Keratinocyte (primary cell): ENCODE measurements around the gene PCDHGA6. TPM values are rescaled to one million over a fixed set of nuclear protein-coding genes. Genes with fewer than 3 reads are reported as not detected.

Experiments used
- DNase-seq: peaks from one replicate; pipeline ENCODE4 v3.0.0-alpha.2; 2011; ENCODE audit warnings: low read depth, missing footprints, low spot score
- FAIRE-seq: peaks from 2 replicates; lab custom pipeline; 2011; peaks lifted over from hg19 to GRCh38; lab: Jason Lieb, UNC
- H2AFZ ChIP-seq: 2 replicates; pipeline ENCODE4 v1.6.0; 2012; ENCODE audit warnings: low read length, control low read depth, inconsistent platforms; ENCODE audit not compliant: control insufficient read depth
- H3K27ac ChIP-seq: 2 replicates; pipeline ENCODE4 v1.5.1; 2011; ENCODE audit warnings: low read length; ENCODE audit not compliant: control insufficient read depth, insufficient read depth
- H3K27me3 ChIP-seq: 3 replicates; pipeline ENCODE4 v1.6.0; 2011; ENCODE audit warnings: low read length; ENCODE audit not compliant: control insufficient read depth, insufficient read depth; ENCODE audit errors: extremely low read depth
- H3K36me3 ChIP-seq, 2 experiments: 2 replicates in 1 of 2; 3 replicates in 1 of 2; pipeline ENCODE4 v1.5.1; 2011; ENCODE audit warnings: low read length in 2 of 2, mild to moderate bottlenecking in 1 of 2; ENCODE audit not compliant: control insufficient read depth in 2 of 2, insufficient read depth in 2 of 2; ENCODE audit errors: extremely low read depth in 1 of 2
- H3K4me1 ChIP-seq: 3 replicates; pipeline ENCODE4 v1.5.1; 2011; ENCODE audit warnings: low read length; ENCODE audit not compliant: control insufficient read depth, insufficient read depth; ENCODE audit errors: extremely low read depth
- H3K4me2 ChIP-seq: 3 replicates; pipeline ENCODE4 v1.6.0; 2011; ENCODE audit warnings: low read depth, low read length; ENCODE audit not compliant: control insufficient read depth, insufficient read depth; ENCODE audit errors: extremely low read depth
- H3K4me3 ChIP-seq, 3 experiments: fragments of 200-600 bp in 1 of 3; sonication (generic) in 1 of 3; 2 replicates in 2 of 3; 3 replicates in 1 of 3; pipeline ENCODE4 v1.5.1; 2011 to 2016; ENCODE audit warnings: low read length in 3 of 3, mild to moderate bottlenecking in 3 of 3, control low read depth in 2 of 3, inconsistent platforms in 1 of 3, low read depth in 1 of 3, mixed read lengths in 1 of 3, mixed run types in 1 of 3, moderate library complexity in 1 of 3; ENCODE audit not compliant: control insufficient read depth in 2 of 3, insufficient read depth in 2 of 3; ENCODE audit errors: extremely low read depth in 1 of 3
- H3K79me2 ChIP-seq: 2 replicates; pipeline ENCODE4 v1.6.0; 2012; ENCODE audit warnings: low read length; ENCODE audit not compliant: control insufficient read depth, insufficient read depth
- H3K9ac ChIP-seq: 3 replicates; pipeline ENCODE4 v1.6.0; 2011; ENCODE audit warnings: low read length; ENCODE audit not compliant: control insufficient read depth, insufficient read depth; ENCODE audit errors: extremely low read depth
- H3K9me1 ChIP-seq: 3 replicates; pipeline ENCODE4 v1.6.0; 2011; ENCODE audit warnings: low read length; ENCODE audit not compliant: control insufficient read depth, insufficient read depth; ENCODE audit errors: extremely low read depth
- H3K9me3 ChIP-seq: 2 replicates; pipeline ENCODE4 v1.5.1; 2012; ENCODE audit warnings: low read depth, low read length; ENCODE audit not compliant: control insufficient read depth
- H4K20me1 ChIP-seq: 3 replicates; pipeline ENCODE4 v1.6.0; 2011; ENCODE audit warnings: low read length; ENCODE audit not compliant: control insufficient read depth, insufficient read depth; ENCODE audit errors: extremely low read depth
- EZH2 ChIP-seq: IDR thresholded peaks from one replicate; pipeline ENCODE4 v1.6.1; 2012; ENCODE audit warnings: inconsistent platforms, mild to moderate bottlenecking, low read length, moderate library complexity
- dilution Hi-C: fragments of 300-500 bp; cut with MboI; formaldehyde crosslinking; loops from one replicate; pipeline ENCODE4 v1.7.0; 2020; ENCODE audit warnings: low sequenced_read_pairs; ENCODE audit not compliant: extremely low pct_ligation_motif_present
- polyA plus RNA-seq, 5 experiments: library from polyadenylated mRNA; depleted of rRNA in 3 of 5; stranded (reverse) in 3 of 5; stranded (forward) in 1 of 5; unstranded in 1 of 5; fragments of >200 nt; gene quantifications; 1 replicate in 1 of 5; 2 replicates in 3 of 5; 3 replicates in 1 of 5; pipeline versions ENCODE4 v1.2.1 to v1.2.3, GENCODE V29; 2011 to 2012; ENCODE audit warnings: missing spikeins in 2 of 5, low read depth in 1 of 5, low replicate concordance in 1 of 5
- TF ChIP-seq, protein P1 (sequence below), 3 experiments: IDR thresholded peaks in 1 of 3; conservative IDR thresholded peaks in 1 of 3; optimal IDR thresholded peaks in 1 of 3; 2 replicates in 2 of 3; 3 replicates in 1 of 3; pipeline versions ENCODE3 to v1.5.1; 2011; ENCODE audit warnings: low read length in 3 of 3, mild to moderate bottlenecking in 3 of 3, moderate library complexity in 2 of 3, control low read depth in 1 of 3, inconsistent platforms in 1 of 3; ENCODE audit not compliant: insufficient read depth in 2 of 3; ENCODE audit errors: extremely low read depth in 1 of 3

PCDHGA6 gene
- polyA plus RNA-seq, 1 donor (not counting 4 experiments of a cell fraction or from before 2014, with no cell fraction given): 0.16 TPM

DNA sequence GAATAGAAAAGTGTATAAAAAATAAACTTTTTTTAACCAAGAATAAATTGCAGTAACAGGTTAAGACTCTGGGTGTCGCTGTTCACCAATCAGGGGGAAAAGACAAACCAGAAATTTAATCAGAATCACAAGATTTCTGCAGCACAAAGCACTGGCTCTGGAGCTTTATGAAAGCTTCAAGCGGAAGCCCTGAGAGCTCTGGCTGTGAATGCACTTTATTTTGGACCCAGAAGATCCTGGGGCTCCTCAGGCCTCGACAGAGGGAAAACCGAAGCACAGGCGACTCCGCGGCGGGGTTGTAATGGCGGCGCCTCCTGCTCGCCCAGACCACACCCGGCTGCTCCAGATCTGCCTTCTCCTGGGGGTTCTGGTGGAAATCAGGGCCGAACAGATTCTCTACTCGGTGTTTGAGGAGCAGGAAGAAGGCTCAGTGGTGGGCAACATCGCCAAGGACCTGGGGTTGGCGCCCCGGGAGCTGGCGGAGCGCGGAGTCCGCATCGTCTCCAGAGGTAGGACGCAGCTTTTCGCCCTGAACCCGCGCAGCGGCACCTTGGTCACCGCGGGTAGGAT, 18.7 kb upstream of the PCDHGA6 start, which contains the start of gene PCDHGA4:
TSS of gene PCDHGA4 (plus strand) at position 122 of the 570 bp plus-strand sequence. CDS start at position 209, 87 bp downstream.
- H3K4me3 ChIP-seq: peak within 1 kb of the TSS in 1 of 3 experiments; percentile 26
- no peak for FAIRE-seq
- H3K9ac ChIP-seq: no peak within 1 kb of the TSS
- H2AFZ ChIP-seq: no peak within 1 kb of the TSS
- no peaks in the 10 kb centered on the region for H4K20me1 ChIP-seq
- H3K4me2 ChIP-seq: no peak within 1 kb of the TSS
- H3K4me1 ChIP-seq: no peaks in the 10 kb centered on the region
- DNase-seq: no peak
- H3K79me2 ChIP-seq: no peaks in the 10 kb centered on the region
- no peaks in the 10 kb centered on the region for H3K9me1 ChIP-seq
- H3K9me3 ChIP-seq: peaks cover 9% of the 10 kb centered on the region
- dilution Hi-C loops: no loop called here
- H3K27me3 ChIP-seq: peaks cover 8% of the 10 kb centered on the region
- H3K36me3 ChIP-seq: no peaks in the 10 kb centered on the region
- TF ChIP-seq, protein P1, sequence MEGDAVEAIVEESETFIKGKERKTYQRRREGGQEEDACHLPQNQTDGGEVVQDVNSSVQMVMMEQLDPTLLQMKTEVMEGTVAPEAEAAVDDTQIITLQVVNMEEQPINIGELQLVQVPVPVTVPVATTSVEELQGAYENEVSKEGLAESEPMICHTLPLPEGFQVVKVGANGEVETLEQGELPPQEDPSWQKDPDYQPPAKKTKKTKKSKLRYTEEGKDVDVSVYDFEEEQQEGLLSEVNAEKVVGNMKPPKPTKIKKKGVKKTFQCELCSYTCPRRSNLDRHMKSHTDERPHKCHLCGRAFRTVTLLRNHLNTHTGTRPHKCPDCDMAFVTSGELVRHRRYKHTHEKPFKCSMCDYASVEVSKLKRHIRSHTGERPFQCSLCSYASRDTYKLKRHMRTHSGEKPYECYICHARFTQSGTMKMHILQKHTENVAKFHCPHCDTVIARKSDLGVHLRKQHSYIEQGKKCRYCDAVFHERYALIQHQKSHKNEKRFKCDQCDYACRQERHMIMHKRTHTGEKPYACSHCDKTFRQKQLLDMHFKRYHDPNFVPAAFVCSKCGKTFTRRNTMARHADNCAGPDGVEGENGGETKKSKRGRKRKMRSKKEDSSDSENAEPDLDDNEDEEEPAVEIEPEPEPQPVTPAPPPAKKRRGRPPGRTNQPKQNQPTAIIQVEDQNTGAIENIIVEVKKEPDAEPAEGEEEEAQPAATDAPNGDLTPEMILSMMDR (optimal IDR thresholded peaks at IDR 0.05 in 1 of 3, IDR thresholded peaks at IDR 0.05 in 1 of 3, conservative IDR thresholded peaks at IDR 0.05 in 1 of 3; ENCODE audit: extremely low read depth in 1 of 3, insufficient read depth in 2 of 3, low read length in 3 of 3): peak in 2 of 3 experiments; percentile 15 to 34
- TF ChIP-seq EZH2: no peak
- no peak within 1 kb of the TSS for H3K27ac ChIP-seq

DNA sequence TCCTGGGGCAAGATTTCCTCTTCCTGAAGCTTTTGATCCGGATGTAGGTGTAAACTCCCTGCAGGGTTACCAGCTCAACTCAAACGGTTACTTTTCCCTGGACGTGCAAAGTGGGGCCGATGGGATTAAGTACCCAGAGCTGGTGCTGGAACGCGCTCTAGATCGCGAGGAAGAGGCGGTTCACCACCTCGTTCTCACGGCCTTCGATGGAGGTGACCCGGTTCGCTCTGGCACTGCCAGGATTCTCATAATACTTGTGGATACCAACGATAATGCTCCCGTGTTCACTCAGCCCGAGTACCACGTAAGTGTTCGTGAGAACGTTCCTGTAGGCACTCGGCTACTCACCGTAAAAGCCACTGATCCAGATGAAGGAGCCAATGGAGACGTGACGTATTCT, 18.1 kb upstream of the PCDHGA6 start:
- no peak for DNase-seq
- Histone ChIP-seq H3K9me3 (peaks cover 11% of the 10 kb centered on the region), H3K9ac (no peak overlapping the region), H3K36me3 (no peaks in the 10 kb centered on the region), H3K79me2 (no peaks in the 10 kb centered on the region), H3K9me1 (no peaks in the 10 kb centered on the region), H3K4me1 (no peaks in the 10 kb centered on the region), H3K4me3 (no peak overlapping the region), H3K27me3 (peaks cover 12% of the 10 kb centered on the region), H2AFZ (no peak overlapping the region), H3K4me2 (no peak overlapping the region), H3K27ac (no peak overlapping the region), H4K20me1 (no peaks in the 10 kb centered on the region)
- no peak for FAIRE-seq
- dilution Hi-C loops: no loop called here
- TF ChIP-seq, protein P1 (optimal IDR thresholded peaks at IDR 0.05 in 1 of 3, IDR thresholded peaks at IDR 0.05 in 1 of 3, conservative IDR thresholded peaks at IDR 0.05 in 1 of 3; ENCODE audit: extremely low read depth in 1 of 3, insufficient read depth in 2 of 3, low read length in 3 of 3): no peak
